Forelimb muscle (tissue), 1 donor: ENCODE measurements around the gene ISOC2. TPM values are rescaled to one million over a fixed set of nuclear protein-coding genes. Genes with fewer than 3 reads are reported as not detected.

Experiments
- DNase-seq: peaks from one replicate; pipeline ENCODE4 v3.0.0-alpha.2; 2013; ENCODE audit warnings: low read depth
- polyA plus RNA-seq: library from polyadenylated mRNA; unstranded; fragments of 120-200 nt; gene quantifications from one replicate; pipeline ENCODE4 v1.2.1, GENCODE V29; 2013; ENCODE audit not compliant: insufficient read length

ISOC2 gene
- polyA plus RNA-seq, 1 donor: 36.2 TPM

DNA sequence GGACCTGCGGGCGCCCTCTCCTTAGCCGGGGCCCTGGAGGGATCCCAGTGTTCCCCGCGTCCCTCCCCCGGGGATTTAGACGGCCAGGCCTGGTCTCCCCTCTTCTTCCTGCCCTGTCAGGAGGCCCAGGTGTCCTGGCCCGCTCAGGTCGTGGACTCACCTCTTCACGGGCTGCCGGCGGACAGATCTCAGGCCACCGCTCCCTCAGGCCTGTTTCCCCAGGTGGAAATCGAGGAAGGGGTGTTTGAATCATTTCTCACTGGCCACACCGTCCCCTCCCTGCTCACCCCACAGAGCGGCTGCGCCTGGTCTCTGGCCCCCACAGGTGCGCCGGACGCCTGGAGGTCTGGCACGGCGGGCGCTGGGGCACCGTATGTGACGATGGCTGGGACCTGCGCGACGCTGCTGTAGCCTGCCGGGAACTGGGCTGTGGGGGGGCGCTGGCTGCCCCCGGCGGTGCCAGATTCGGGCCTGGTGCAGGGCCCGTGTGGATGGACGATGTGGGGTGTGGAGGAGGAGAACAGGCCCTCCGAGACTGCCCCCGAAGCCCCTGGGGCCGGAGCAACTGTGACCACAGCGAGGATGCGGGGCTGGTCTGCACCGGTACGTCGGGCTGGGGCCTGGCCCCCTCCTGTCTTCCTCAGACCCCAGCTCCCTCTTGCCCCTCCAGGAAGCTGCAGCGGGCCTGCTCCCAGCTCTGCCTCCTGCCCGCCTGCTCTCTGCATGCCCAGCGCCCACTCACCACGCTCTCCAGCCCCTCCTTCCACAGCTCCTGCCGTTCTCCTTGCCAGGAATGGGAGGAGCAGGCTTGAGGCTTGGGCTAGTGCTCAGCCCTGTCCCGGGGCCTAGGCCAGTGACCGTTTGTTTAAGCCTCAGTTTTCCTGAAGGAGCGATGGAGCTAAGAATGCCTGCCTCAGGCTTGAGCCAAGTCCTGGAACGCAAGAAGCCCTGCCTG lies 29.3 kb upstream of the ISOC2 start:
- no peak for DNase-seq

DNA sequence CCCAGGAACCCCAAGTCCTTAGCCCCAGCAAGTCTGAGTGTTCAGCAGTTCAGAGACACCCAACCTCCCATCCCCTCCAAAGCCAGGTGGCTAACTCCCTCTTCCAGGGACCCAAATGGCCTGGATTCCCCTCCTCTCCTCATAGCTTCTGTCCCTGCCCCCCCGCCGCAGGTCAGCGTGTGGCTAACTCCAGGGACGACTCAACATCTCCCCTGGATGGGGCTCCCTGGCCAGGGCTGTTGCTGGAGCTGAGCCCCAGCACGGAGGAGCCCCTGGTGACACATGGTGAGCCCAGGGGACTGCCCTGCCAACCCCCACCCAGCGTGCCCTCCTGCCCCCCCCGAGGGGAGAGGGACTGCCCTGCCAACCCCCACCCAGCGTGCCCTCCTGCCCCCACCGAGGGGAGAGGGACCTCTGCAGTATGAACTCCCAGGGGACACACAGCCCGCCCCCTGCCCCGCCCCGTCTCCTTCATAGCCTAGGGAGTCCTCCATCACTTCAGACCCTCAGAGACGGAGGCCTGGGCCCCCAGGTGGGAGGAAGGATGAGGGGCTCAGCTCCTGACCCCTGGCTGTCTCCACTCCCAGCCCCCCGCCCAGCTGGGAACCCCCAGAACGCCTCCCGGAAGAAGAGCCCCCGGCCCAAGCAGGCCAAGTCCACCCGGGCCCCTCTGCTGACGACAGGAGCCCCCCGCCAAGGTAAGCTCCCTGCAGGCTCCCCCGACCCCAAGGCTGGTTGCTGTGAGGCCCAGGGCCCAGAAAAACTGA lies 28.5 kb upstream of the ISOC2 start:
- DNase-seq: no peak

DNA sequence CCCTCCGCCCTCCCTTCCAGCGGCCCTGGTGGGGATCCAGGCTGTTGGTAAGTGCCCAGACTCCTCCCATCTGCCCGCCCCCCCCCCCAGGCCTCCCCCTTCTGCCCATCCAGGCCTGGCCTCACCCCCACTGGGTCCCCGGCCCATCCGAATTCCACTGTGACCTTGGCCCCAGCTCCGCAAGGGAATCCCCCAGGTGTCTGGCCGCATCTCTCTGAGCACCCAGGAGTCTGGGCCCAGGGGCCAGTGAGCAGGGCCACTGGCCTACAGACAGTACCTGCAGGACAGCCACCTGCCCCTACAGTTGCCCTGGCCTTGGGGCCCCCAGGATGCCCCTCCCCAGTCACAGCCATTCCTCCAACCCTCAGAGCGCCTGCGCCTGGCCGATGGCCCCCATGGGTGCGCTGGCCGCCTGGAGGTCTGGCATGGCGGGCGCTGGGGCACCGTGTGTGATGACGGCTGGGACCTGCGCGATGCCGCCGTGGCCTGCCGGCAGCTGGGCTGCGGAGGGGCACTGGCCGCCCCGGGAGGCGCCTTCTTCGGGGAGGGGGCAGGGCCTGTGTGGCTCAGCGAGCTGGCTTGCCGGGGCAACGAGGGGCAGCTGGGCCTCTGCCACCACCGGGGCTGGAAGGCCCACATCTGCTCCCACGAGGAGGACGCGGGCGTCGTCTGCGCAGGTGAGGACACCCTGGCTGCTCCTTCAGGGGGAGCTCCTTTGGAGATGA lies 27.7 kb upstream of the ISOC2 start:
- DNase-seq: no peak

DNA sequence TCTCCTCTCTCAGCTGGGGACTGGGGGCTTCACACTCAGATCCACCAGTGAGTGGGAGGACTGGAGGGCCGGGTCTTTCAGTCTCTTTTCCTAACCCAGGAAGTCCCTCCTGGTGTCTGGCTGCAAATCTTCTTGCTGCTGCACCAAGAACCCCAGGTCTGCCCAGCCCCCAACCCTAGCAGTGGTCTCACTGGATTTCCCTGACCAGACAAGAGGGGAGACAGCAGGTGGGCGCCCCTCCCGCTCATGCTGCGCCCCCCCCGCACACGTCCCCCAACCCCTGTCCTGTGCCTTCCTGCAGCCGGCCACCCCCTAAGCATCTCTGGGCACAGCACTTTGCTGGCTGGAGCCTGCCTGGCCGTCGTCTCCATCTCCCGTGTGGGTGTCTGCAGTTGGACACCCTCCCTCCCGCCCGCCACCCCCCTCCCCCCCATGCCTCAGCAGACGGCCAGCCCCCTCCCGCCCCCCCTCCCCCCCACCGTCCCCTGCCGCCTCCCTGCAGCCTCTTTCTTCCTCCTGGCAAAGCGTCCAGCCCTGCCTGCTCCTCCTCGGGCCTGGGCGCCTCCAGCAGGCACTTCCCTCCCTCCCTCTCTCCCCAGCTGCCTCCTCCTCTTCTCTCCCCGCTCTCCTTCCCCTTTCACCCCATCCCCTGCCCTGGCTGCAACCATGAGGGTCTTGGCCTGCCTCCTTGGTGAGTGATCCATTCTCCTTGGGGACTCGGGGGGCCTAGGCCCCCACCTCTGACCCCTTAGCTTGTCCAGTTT lies 26.7 kb upstream of the ISOC2 start, which contains the start of gene SSC5D:
SSC5D (plus strand) TSS at position 513 of the 764 bp plus-strand sequence; CDS start at position 667, 154 bp downstream.
- DNase-seq: no peak

DNA sequence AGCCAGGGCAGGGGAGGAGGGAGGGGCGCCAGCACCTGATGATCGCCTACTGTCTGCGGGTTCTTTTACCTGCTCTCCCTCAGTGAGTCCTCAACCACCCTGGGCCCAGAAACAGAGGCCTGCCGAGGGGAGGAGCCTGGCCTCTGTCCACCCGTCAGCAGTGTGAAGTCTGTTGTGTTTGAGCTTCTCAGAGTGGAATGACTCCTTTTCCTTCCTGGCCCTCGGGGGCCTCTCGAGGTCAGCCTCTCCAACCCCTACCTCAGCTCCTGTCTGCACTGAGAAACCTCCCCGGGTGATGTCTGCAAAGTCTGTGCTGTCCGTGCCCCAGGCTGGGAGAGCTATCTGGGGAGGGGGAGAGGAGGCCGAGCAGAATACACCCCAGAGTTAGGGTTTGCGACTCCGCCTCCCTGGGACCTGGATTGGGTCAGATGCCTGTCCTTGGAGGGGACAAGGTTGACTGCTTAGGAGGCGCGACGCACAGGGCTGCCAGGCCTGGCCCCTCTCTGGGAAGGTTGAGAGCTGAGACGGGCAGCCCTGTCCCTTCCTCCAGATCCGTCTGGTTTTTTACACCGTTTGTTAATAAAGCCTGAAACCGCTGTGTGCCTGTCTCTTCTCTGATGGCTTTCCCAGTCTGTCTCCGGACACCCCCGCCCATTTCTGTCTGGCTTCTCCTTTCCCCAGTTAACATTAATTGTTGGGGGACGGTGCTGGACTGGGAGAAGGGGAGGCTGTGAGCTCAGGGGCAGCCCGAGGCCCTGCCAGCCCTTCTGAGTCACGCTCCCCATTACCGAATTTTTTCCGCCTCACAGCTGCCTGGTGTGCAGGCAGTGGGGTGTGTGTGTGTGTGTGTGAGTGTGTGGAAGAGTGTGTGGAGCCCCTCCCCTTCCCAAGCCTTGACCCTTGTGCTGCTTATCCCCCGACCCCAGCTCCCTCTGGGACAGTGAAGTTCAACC lies 25.8 kb upstream of the ISOC2 start:
- peak; percentile 88 for DNase-seq

DNA sequence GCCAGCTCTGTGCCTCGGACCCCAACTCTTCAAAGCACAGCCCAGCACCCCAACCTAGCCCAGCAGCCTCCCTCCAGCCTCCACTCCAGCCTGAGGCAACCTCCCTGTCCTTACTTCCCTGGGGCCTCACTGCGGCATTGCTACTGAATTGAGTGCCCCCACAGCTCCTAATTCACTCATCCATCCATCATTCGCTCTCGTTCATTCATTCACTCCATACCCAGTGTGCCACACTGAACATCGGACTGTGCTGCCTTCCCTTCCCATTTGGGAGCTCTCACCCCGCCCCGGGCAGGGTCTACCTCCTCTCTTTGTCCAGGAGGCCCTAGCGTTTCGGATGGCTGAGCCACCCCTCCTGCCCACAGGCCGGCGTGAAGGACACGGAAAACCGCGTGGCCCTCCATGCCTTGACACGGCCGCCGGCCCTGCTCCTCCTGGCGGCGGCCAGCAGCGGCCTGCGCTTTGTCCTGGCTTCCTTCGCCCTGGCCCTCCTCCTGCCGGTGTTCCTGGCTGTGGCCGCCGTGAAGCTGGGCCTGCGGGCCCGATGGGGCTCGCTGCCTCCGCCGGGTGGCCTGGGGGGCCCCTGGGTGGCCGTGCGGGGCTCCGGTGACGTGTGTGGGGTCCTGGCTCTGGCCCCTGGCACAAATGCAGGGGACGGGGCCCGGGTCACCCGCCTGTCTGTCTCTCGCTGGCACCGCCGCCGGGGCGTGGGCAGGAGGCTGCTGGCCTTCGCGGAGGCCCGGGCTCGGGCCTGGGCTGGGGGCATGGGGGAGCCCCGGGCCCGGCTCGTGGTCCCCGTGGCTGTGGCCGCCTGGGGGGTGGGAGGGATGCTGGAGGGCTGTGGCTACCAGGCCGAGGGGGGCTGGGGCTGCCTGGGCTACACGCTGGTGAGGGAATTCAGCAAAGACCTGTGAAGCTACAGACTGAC lies 24.9 kb upstream of the ISOC2 start:
- no peak for DNase-seq

DNA sequence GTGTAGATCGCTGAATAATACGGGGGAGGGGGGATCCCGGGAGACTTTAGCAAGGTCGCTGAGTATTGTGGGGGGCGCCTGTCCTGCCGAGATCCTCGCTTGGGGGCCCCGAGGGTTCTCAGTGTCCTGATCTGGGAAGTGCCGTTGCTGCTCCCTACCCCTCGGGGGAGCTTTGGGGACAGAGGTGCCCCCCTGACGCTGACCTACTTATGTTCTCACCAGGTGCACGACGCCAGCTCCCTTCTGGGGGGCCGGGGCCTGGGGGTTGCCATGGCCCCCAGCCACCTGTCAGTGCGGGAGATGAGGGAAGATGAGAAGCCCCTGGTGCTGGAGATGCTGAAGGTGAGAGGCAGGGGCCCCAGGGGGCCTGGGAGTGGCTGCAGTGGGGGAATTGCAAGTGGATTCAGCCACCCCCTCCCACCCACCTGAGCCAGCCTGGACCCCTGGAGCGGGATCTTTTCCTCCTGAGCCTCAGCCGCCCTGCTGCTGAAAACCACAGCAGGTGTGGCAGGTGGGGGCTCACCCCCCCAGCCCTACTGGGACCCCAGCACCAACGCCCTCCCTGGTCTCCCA lies 24.1 kb upstream of the ISOC2 start:
- DNase-seq: no peak

DNA sequence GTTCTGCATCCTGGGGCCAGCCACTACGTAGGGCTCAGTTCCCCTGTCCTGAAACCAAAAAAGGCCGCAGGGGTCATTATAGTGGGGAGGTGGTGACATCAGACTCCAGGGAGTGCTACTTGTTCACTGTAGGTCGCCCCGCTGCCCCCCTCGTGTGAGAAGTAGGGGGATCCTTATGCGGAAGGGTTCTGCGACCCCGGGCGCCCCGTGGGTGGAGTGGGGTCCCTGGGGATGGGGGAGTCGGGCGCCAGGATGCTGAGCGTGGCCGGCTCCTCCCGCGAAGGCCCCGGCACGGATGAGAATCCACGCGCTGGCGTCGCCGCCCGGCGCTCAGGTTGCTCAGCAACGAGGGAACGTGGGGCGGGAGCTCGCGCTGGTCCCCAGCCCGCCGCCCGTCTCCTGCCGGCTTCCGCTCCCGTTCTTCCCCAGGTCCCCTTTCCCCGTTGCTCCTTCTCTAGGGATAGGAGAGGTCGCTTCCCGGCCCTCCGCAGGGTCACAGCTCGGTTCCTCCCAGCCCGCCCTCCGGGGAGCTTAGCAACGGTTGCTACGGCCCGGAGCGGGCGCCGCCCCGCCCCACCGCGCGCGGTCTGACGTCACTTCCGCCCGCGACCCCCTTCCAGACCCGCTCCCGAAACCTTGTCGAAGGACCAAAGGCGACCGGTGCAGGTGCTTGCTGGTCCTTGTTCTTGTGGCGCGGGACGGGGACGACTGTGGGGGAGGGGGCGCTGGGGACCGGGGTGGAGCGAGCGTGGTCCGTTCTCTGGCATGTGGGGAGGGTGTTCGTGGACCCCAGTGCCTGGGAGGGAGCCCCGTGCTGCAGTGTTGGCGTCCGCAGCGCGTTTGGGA lies 23.4 kb upstream of the ISOC2 start, which contains the start of gene NAT14:
NAT14 (plus strand) TSS at position 596 of the 846 bp plus-strand sequence. CDS start 521 bp downstream, outside the sequence.
- DNase-seq: no peak

DNA sequence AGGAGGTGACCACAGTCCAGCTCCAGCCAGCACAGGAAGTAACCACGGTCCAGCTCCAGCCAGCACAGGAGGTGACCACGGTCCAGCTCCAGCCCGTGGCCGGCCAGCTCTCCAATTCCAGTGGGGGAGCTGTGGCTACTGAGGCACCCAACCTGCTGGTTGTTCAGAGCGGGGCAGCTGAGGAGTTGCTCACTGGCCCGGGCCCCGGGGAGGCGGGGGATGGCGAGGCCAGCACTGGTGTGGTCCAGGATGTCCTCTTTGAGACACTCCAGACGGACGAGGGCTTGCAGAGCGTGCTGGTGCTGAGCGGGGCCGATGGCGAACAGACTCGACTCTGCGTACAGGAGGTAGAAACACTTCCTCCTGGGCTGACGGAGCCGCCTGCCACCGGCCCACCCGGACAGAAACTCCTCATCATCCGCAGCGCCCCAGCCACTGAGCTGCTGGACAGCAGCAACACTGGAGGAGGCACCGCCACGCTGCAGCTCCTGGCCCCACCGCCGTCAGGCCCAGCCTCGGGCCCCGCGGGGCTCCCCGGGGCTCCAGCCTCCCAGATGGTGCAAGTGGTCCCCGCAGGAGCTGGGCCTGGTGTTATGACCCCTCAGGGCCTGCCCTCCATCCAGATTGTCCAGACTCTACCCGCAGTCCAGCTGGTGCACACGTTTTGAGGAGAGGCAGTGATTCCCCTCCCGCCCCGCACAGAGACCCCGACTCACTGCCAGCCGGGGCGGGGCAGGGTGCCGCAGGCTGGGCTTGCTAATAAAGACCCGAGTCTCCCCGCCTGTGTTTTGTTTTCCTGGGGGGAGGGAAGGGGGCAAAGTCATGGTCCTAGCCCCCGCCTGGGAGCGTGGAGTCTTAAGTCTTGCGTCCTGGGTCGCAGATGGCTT lies 22.5 kb upstream of the ISOC2 start:
- no peak for DNase-seq

DNA sequence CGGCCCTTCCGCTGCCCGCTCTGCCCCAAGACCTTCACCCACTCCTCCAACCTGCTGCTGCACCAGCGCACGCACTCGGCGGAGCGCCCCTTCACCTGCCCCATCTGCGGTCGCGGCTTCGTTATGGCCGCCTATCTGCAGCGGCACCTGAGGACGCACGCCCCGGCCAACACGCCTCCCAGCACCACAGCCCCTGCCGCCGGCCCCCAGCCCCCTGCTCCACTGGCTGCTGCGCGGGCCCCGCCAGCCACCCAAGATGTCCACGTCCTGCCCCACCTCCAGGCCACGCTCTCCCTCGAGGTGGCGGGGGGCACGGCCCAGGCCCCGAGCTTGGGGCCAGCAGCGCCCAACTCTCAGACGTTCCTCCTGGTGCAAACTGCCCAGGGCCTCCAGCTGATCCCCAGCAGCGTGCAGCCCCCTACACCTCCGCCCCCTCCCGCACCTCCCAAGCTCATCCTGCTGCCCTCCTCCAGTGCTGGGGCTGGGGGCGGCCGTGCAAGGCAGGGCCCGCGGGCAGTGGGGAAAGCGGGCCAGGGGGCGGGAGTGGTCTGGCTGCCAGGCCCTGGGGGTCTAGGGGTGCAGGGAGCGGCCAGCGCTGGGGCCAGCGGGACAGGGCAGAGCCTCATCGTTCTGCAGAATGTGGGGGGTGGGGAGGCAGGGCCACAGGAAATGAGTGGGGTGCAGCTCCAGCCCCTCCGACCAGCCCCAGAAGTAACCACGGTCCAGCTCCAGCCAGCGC lies 21.7 kb upstream of the ISOC2 start:
- no peak for DNase-seq

DNA sequence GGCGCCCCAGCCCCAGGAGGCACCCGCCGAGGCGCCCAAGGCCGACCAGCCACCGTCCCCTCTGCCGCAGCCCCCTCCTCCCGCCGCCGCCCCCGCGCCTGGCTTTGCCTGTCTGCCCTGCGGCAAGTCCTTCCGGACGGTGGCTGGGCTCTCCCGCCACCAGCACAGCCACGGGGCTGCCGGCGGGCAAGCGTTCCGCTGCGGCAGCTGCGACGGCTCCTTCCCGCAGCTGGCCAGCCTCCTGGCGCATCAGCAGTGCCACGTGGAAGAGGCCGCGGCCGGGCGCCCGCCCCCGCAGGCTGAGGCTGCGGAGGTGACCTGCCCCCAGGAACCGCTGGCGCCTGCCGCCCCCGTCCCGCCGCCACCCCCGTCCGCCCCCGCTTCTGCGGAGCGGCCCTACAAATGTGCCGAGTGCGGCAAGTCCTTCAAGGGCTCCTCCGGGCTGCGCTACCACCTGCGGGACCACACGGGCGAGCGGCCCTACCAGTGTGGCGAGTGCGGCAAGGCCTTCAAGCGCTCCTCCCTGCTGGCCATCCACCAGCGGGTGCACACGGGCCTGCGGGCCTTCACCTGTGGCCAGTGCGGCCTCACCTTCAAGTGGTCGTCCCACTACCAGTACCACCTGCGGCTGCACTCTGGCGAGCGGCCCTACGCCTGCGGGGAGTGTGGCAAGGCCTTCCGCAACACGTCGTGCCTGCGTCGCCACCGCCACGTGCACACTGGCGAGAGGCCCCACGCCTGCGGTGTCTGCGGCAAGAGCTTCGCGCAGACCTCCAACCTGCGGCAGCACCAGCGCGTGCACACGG lies 20.9 kb upstream of the ISOC2 start:
- DNase-seq: no peak

DNA sequence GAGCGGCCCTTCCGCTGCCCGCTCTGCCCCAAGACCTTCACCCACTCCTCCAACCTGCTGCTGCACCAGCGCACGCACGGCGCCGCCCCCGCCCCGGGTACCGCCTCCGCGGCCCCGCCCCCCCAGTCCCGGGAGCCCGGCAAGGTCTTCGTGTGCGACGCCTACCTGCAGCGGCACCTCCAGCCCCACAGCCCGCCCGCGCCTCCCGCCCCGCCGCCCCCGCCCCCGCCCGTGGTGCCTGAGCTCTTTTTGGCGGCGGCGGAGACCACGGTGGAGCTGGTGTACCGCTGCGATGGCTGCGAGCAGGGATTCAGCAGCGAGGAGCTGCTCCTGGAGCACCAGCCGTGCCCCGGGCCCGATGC lies 20.3 kb upstream of the ISOC2 start:
- DNase-seq: no peak

DNA sequence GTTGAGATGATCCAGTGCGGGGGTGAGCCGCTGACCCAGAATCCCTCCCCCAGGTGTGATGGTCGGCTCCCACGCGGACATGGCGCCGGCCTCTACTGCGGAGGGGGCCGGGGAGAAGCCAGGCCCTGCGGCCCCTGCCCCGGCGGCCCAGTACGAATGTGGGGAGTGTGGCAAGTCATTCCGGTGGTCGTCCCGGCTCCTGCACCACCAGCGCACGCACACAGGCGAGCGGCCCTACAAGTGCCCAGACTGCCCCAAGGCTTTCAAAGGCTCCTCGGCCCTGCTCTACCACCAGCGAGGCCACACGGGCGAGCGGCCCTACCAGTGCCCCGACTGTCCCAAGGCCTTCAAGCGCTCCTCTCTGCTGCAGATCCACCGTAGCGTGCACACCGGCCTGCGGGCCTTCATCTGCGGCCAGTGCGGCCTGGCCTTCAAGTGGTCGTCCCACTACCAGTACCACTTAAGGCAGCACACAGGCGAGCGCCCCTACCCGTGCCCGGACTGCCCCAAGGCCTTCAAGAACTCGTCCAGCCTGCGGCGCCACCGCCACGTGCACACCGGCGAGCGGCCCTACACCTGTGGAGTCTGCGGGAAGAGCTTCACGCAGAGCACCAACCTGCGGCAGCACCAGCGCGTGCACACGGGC lies 19.8 kb upstream of the ISOC2 start:
- DNase-seq: no peak

DNA sequence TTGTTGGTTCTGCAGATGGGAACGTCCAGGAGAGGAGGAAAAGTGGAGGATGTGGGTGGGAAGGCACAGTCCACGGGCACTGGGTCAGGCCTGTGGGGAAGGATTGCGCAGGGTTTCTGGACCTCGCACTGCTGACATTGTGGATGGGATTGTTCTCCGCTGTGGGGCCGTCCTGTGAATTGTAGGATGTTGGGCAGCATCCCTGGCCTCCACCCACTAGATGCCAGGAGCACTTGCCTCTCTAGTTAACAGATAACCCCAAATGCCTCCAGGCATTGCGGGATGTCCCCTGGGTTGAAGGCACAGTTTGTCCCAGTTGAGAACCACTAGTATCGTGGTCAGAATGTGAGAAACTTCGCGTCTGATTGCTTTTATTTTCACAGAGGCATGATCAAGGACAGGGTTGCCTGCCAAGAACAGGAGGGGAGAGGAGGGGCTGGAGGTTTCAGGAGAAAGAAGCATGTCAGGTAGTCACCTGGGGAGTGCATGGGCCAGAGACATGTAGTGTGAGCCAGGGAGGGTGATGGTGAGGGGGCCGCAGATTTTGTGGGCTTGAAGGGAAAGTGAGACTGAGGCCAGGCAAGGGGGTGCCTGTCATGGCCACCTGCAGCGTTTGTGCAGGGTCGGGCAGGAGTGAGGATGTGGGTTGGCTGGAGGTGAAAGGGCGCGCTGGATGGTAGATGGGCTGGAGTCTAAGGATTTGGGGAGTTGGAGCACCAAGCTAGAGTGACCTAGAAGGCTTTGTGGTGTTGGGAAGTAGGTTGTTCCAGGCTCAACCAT lies 18.2 kb upstream of the ISOC2 start:
- no peak for DNase-seq
